ENCODE results near the gene DNAH11.

The DNAH11 gene

GRCh38 chr7:21624320-21624719 is 81.5 kb downstream of the DNAH11 start:
- Histone ChIP-seq H3K9me3 (ENCODE audit: control insufficient read depth, insufficient read depth, low read length) (no peaks in the 10 kb centered on the region), H3K27me3 (ENCODE audit: control insufficient read depth, insufficient read depth, low read length) (no peaks in the 10 kb centered on the region), H3K4me1 (ENCODE audit: control insufficient read depth, insufficient read depth, low read length) (no peaks in the 10 kb centered on the region), H3K4me3 (ENCODE audit: low read depth, low read length) (no peak overlapping the region), H3K9ac (ENCODE audit: low read depth, low read length) (no peak overlapping the region), H3K36me3 (ENCODE audit: control insufficient read depth, insufficient read depth, low read length) (no peaks in the 10 kb centered on the region)

- Histone ChIP-seq H3K4me3 (ENCODE audit: low read depth, low read length) (no peak overlapping the region), H3K4me1 (ENCODE audit: control insufficient read depth, insufficient read depth, low read length) (no peaks in the 10 kb centered on the region)
Observed at GRCh38 chr7:21636694-21637093, 93.9 kb downstream of the DNAH11 start.

DNA sequence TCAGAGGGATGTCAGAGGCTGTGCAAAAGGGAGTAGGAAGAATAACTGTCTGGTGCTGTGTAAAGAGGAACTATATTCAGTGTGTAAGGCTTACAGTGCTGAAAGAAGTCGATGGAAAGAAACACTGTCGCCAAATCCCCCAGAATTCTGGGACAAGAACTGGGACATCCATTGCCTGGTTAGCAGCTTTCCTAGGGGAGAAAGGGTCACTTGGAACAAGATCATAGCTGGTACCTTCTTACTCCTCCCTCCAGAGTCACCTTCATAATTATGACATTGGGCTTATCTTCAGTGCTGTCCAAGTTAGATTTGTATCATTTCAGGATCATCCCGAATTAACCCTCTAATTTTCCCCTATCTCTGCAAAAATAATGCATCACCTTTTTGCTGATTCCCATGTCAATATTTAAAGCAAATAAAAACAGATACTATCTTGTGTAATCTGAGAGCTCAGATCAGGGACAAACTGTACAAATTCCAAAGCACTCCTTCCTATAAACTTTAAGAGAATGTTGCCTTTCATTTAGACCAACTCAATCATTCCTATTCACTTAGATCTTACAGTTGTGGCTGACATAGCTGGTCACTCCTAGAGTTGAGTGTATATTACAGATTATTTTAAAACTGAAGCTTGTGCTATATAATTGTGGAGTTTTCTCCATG is 96.5 kb downstream of the DNAH11 start:
- H3K9me3 ChIP-seq (ENCODE audit: control insufficient read depth, insufficient read depth, low read length): no peaks in the 10 kb centered on the region
- H3K36me3 ChIP-seq (ENCODE audit: control insufficient read depth, insufficient read depth, low read length): no peaks in the 10 kb centered on the region
- no peak overlapping the region for H3K4me3 ChIP-seq (ENCODE audit: low read depth, low read length)
- no peak overlapping the region for H3K9ac ChIP-seq (ENCODE audit: low read depth, low read length)
- H3K27me3 ChIP-seq (ENCODE audit: control insufficient read depth, insufficient read depth, low read length): no peaks in the 10 kb centered on the region
- H3K4me1 ChIP-seq (ENCODE audit: control insufficient read depth, insufficient read depth, low read length): no peaks in the 10 kb centered on the region

More at GRCh38 chr7:21636694-21637093, 93.9 kb downstream of the DNAH11 start:
- Histone ChIP-seq H3K36me3 (ENCODE audit: control insufficient read depth, insufficient read depth, low read length) (no peaks in the 10 kb centered on the region), H3K27me3 (ENCODE audit: control insufficient read depth, insufficient read depth, low read length) (no peaks in the 10 kb centered on the region), H3K9ac (ENCODE audit: low read depth, low read length) (no peak overlapping the region), H3K9me3 (ENCODE audit: control insufficient read depth, insufficient read depth, low read length) (no peaks in the 10 kb centered on the region)

DNA sequence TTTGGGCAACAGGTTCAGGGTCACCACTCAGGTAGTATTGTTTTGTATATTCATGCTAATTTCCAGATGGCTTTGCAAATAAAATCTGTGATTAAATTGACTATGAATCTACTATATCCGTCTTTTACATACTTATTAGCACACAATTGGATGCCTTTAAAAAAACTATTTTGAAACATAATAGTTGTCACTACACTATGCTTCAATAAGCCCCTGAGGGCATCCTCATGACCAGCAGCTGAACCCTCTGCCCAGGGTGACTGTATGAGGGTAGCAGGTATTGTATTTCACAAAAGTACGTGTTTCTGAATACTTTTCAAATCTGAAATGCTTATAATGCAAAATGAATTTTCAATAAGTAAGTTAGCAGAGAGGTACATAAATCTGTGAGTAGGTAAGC is 97.3 kb downstream of the DNAH11 start:
- Histone ChIP-seq H3K4me1 (ENCODE audit: control insufficient read depth, insufficient read depth, low read length) (no peaks in the 10 kb centered on the region), H3K9me3 (ENCODE audit: control insufficient read depth, insufficient read depth, low read length) (no peaks in the 10 kb centered on the region), H3K27me3 (ENCODE audit: control insufficient read depth, insufficient read depth, low read length) (no peaks in the 10 kb centered on the region), H3K4me3 (ENCODE audit: low read depth, low read length) (no peak overlapping the region), H3K9ac (ENCODE audit: low read depth, low read length) (no peak overlapping the region), H3K36me3 (ENCODE audit: control insufficient read depth, insufficient read depth, low read length) (no peaks in the 10 kb centered on the region)

DNA sequence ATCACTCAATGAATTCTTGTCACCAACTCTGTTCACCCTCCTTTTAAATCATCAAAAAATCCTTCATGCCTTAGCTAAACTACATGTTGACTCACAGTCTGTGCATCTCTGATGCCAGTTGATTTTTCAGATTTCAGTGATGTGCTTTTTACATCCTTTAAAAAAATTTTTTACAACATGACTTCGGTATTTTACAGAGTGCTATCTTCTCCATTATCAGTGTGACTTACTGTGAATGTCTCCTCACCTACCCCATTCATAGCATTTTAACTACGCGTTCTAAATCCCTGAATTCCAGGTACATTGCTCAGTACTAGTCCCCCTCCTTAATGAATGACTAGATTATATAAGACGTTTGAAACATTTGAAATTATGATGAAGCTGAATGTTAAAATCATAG is 98.7 kb downstream of the DNAH11 start:
- Histone ChIP-seq H3K9ac (ENCODE audit: low read depth, low read length) (no peak overlapping the region), H3K4me3 (ENCODE audit: low read depth, low read length) (no peak overlapping the region), H3K4me1 (ENCODE audit: control insufficient read depth, insufficient read depth, low read length) (no peaks in the 10 kb centered on the region), H3K36me3 (ENCODE audit: control insufficient read depth, insufficient read depth, low read length) (no peaks in the 10 kb centered on the region), H3K27me3 (ENCODE audit: control insufficient read depth, insufficient read depth, low read length) (no peaks in the 10 kb centered on the region), H3K9me3 (ENCODE audit: control insufficient read depth, insufficient read depth, low read length) (no peaks in the 10 kb centered on the region)

- no peaks in the 10 kb centered on the region for H3K36me3 ChIP-seq (ENCODE audit: control insufficient read depth, insufficient read depth, low read length)
- no peak overlapping the region for H3K9ac ChIP-seq (ENCODE audit: low read depth, low read length)
- H3K4me1 ChIP-seq (ENCODE audit: control insufficient read depth, insufficient read depth, low read length): no peaks in the 10 kb centered on the region
- no peaks in the 10 kb centered on the region for H3K9me3 ChIP-seq (ENCODE audit: control insufficient read depth, insufficient read depth, low read length)
- H3K27me3 ChIP-seq (ENCODE audit: control insufficient read depth, insufficient read depth, low read length): no peaks in the 10 kb centered on the region
- no peak overlapping the region for H3K4me3 ChIP-seq (ENCODE audit: low read depth, low read length)
Observed at GRCh38 chr7:21642422-21642821, 99.6 kb downstream of the DNAH11 start.

DNA sequence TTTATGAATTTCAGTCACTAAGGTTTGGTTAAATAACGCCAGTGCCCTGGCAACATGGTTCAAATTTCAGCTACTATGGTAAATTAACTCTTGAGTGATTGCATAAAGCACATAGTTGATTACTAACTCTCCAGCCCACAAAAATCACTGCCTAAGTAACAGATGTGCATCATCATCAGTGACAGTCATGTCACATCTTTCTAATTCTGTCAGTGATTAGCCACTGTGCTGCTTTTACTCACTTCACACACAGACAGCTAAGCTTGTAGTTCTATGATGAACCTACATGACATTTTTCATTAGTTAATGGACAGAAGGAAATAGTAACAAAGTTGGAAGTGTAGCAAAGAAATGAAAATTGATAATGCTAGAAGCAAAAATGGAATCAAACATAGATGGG is 108.9 kb downstream of the DNAH11 start:
- H3K4me1 ChIP-seq (ENCODE audit: control insufficient read depth, insufficient read depth, low read length): no peaks in the 10 kb centered on the region
- no peaks in the 10 kb centered on the region for H3K9me3 ChIP-seq (ENCODE audit: control insufficient read depth, insufficient read depth, low read length)
- H3K36me3 ChIP-seq (ENCODE audit: control insufficient read depth, insufficient read depth, low read length): no peaks in the 10 kb centered on the region
- H3K4me3 ChIP-seq (ENCODE audit: low read depth, low read length): no peak overlapping the region
- H3K9ac ChIP-seq (ENCODE audit: low read depth, low read length): no peak overlapping the region
- H3K27me3 ChIP-seq (ENCODE audit: control insufficient read depth, insufficient read depth, low read length): no peaks in the 10 kb centered on the region

- Histone ChIP-seq H3K9ac (ENCODE audit: low read depth, low read length) (no peak overlapping the region), H3K36me3 (ENCODE audit: control insufficient read depth, insufficient read depth, low read length) (no peaks in the 10 kb centered on the region), H3K4me3 (ENCODE audit: low read depth, low read length) (no peak overlapping the region), H3K9me3 (ENCODE audit: control insufficient read depth, insufficient read depth, low read length) (no peaks in the 10 kb centered on the region), H3K27me3 (ENCODE audit: control insufficient read depth, insufficient read depth, low read length) (no peaks in the 10 kb centered on the region), H3K4me1 (ENCODE audit: control insufficient read depth, insufficient read depth, low read length) (no peaks in the 10 kb centered on the region)
Observed at GRCh38 chr7:21653623-21654022, 110.8 kb downstream of the DNAH11 start.

GRCh38 chr7:21656081-21656480 is 113.2 kb downstream of the DNAH11 start:
- Histone ChIP-seq H3K9me3 (ENCODE audit: control insufficient read depth, insufficient read depth, low read length) (no peaks in the 10 kb centered on the region), H3K9ac (ENCODE audit: low read depth, low read length) (no peak overlapping the region), H3K4me1 (ENCODE audit: control insufficient read depth, insufficient read depth, low read length) (no peaks in the 10 kb centered on the region), H3K36me3 (ENCODE audit: control insufficient read depth, insufficient read depth, low read length) (no peaks in the 10 kb centered on the region), H3K27me3 (ENCODE audit: control insufficient read depth, insufficient read depth, low read length) (no peaks in the 10 kb centered on the region), H3K4me3 (ENCODE audit: low read depth, low read length) (no peak overlapping the region)

GRCh38 chr7:21656796-21657195 is 114.0 kb downstream of the DNAH11 start:
- Histone ChIP-seq H3K4me1 (ENCODE audit: control insufficient read depth, insufficient read depth, low read length) (no peaks in the 10 kb centered on the region), H3K9me3 (ENCODE audit: control insufficient read depth, insufficient read depth, low read length) (no peaks in the 10 kb centered on the region), H3K9ac (ENCODE audit: low read depth, low read length) (no peak overlapping the region), H3K27me3 (ENCODE audit: control insufficient read depth, insufficient read depth, low read length) (no peaks in the 10 kb centered on the region), H3K36me3 (ENCODE audit: control insufficient read depth, insufficient read depth, low read length) (no peaks in the 10 kb centered on the region), H3K4me3 (ENCODE audit: low read depth, low read length) (no peak overlapping the region)

- Histone ChIP-seq H3K9me3 (ENCODE audit: control insufficient read depth, insufficient read depth, low read length) (no peaks in the 10 kb centered on the region), H3K36me3 (ENCODE audit: control insufficient read depth, insufficient read depth, low read length) (no peaks in the 10 kb centered on the region), H3K4me1 (ENCODE audit: control insufficient read depth, insufficient read depth, low read length) (no peaks in the 10 kb centered on the region), H3K9ac (ENCODE audit: low read depth, low read length) (no peak overlapping the region), H3K4me3 (ENCODE audit: low read depth, low read length) (no peak overlapping the region), H3K27me3 (ENCODE audit: control insufficient read depth, insufficient read depth, low read length) (no peaks in the 10 kb centered on the region)
Observed at GRCh38 chr7:21670496-21670895, 127.7 kb downstream of the DNAH11 start.

DNA sequence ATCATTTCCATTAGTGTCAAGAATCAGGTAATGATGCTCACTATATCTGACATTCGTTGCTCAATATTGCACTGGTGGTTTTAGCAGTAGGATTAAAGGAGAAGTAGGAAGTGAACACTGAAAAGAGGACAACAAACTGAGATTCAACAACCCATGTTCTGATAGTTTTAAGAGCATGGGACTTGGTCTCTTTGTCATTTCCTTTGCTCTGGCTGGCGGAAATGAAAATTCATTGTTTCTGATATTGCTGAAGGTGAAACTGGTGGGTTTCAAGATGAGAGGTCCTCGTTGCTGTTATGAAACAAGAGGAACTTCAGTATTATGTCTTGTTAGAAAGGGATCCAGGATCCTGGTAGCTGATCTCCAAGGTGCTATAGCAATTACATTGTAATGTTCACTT is 129.0 kb downstream of the DNAH11 start:
- Histone ChIP-seq H3K36me3 (ENCODE audit: control insufficient read depth, insufficient read depth, low read length) (no peaks in the 10 kb centered on the region), H3K4me3 (ENCODE audit: low read depth, low read length) (no peak overlapping the region), H3K9me3 (ENCODE audit: control insufficient read depth, insufficient read depth, low read length) (no peaks in the 10 kb centered on the region), H3K27me3 (ENCODE audit: control insufficient read depth, insufficient read depth, low read length) (no peaks in the 10 kb centered on the region), H3K9ac (ENCODE audit: low read depth, low read length) (no peak overlapping the region), H3K4me1 (ENCODE audit: control insufficient read depth, insufficient read depth, low read length) (no peaks in the 10 kb centered on the region)

All from iPS-15b (cell line).